WTC11 (cell line): ENCODE results near the gene ADH1A.

Source experiments
- CTCF ChIP-seq: fragments of 200-600 bp; IDR thresholded peaks from 2 replicates; pipeline ENCODE4 v1.8.0; 2022; ENCODE audit warnings: antibody characterized with exemption
- ETV6 ChIP-seq: sonication (generic); formaldehyde crosslinking; IDR thresholded peaks from 2 replicates; pipeline ENCODE4 v1.8.1; 2022; ENCODE audit warnings: mild to moderate bottlenecking, missing genetic modification reagents
- USF1 ChIP-seq: sonication (generic); formaldehyde crosslinking; IDR thresholded peaks from 2 replicates; pipeline ENCODE4 v1.8.0; 2022; ENCODE audit warnings: mild to moderate bottlenecking, missing genetic modification reagents

- TF ChIP-seq CTCF (no peak), ETV6 (CRISPR knock-in tag) (no peak), USF1 (CRISPR knock-in tag) (no peak)
These were observed 15.0 kb upstream of the ADH1A start for GRCh38 chr4:99305638-99306400.
